WTC11 (cell line): ENCODE measurements around the gene KRTAP20-3. TPM values are rescaled to one million over a fixed set of nuclear protein-coding genes. Genes with fewer than 3 reads are reported as not detected.

Source experiments
- total RNA-seq: library from RNA; stranded (reverse); gene quantifications from 3 replicates; pipeline ENCODE4 v1.2.3, GENCODE V29; 2021

KRTAP20-3 gene
- total RNA-seq, 1 experiment from 2014 or later: not detected

Other genes starting within 250 kb of the KRTAP20-3 start
- gene KRTAP13-1, start 246.8 kb upstream of the KRTAP20-3 start, total RNA-seq: not detected in 3 replicates
- gene KRTAP13-3, start 216.9 kb upstream of the KRTAP20-3 start, total RNA-seq: not detected in 3 replicates
- gene KRTAP13-4, start 212.6 kb upstream of the KRTAP20-3 start, total RNA-seq: 0.32 TPM in 1 of 3 replicates, not detected in the others
- gene KRTAP15-1, start 202.6 kb upstream of the KRTAP20-3 start, total RNA-seq: not detected in 3 replicates
- not detected in 3 replicates for gene KRTAP19-1, start 162.5 kb upstream of the KRTAP20-3 start, total RNA-seq
- gene KRTAP19-2, start 155.4 kb upstream of the KRTAP20-3 start, total RNA-seq: not detected in 3 replicates
- gene KRTAP19-3, start 150.9 kb upstream of the KRTAP20-3 start, total RNA-seq: not detected in 3 replicates
- gene KRTAP19-4, start 145.7 kb upstream of the KRTAP20-3 start, total RNA-seq: not detected in 3 replicates
- gene KRTAP19-5, start 140.7 kb upstream of the KRTAP20-3 start, total RNA-seq: not detected in 3 replicates
- gene KRTAP19-6, start 101.0 kb upstream of the KRTAP20-3 start, total RNA-seq: not detected in 3 replicates
- gene KRTAP19-7, start 81.5 kb upstream of the KRTAP20-3 start, total RNA-seq: not detected in 3 replicates
- gene KRTAP22-2, start 52.5 kb upstream of the KRTAP20-3 start, total RNA-seq: not detected in 3 replicates
- gene KRTAP6-3, start 50.4 kb upstream of the KRTAP20-3 start, total RNA-seq: not detected in 3 replicates
- not detected in 3 replicates for gene KRTAP6-2, start 44.0 kb upstream of the KRTAP20-3 start, total RNA-seq
- not detected in 3 replicates for gene KRTAP22-1, start 41.8 kb upstream of the KRTAP20-3 start, total RNA-seq
- not detected in 3 replicates for gene KRTAP6-1, start 28.9 kb upstream of the KRTAP20-3 start, total RNA-seq
- not detected in 3 replicates for gene KRTAP20-1, start 26.4 kb upstream of the KRTAP20-3 start, total RNA-seq
- not detected in 3 replicates for gene KRTAP20-4, start 22.2 kb upstream of the KRTAP20-3 start, total RNA-seq
- gene KRTAP20-2, start 7.7 kb upstream of the KRTAP20-3 start, total RNA-seq: not detected in 3 replicates
- not detected in 3 replicates for gene KRTAP21-3, start 75.9 kb downstream of the KRTAP20-3 start, total RNA-seq
- not detected in 3 replicates for gene KRTAP21-2, start 104.4 kb downstream of the KRTAP20-3 start, total RNA-seq
- gene KRTAP21-1, start 112.6 kb downstream of the KRTAP20-3 start, total RNA-seq: not detected in 3 replicates
- not detected in 3 replicates for gene KRTAP8-1, start 170.4 kb downstream of the KRTAP20-3 start, total RNA-seq
- gene KRTAP7-1, start 186.9 kb downstream of the KRTAP20-3 start, total RNA-seq: not detected in 3 replicates
- not detected in 3 replicates for gene KRTAP11-1, start 238.7 kb downstream of the KRTAP20-3 start, total RNA-seq